Thoracic aorta (tissue), 2 donors: Measurements from ENCODE around the gene THRAP3. TPM values are rescaled to one million over a fixed set of nuclear protein-coding genes. Genes with fewer than 3 reads are reported as not detected.

Experiments used
- ATAC-seq: fragments of 150-250 bp; one replicate; pipeline ENCODE4 v1.8.0; 2017; ENCODE audit warnings: low read depth; ENCODE audit not compliant: insufficient number of reproducible peaks, low FRiP score
- DNase-seq: peaks from one replicate; pipeline ENCODE4 v3.0.0-alpha.2; 2020; ENCODE audit warnings: low spot score
- H3K27ac ChIP-seq, 2 donors: fragments of 200-600 bp; sonication (generic); 1 replicate in 1 of 2; 2 replicates in 1 of 2; pipeline ENCODE4 v1.5.1; 2016; ENCODE audit warnings: mild to moderate bottlenecking in 2 of 2, moderate library complexity in 2 of 2
- H3K27me3 ChIP-seq: fragments of 200-600 bp; sonication (generic); replicated peaks from 2 replicates; pipeline ENCODE4 v1.6.0; 2016; ENCODE audit warnings: mild to moderate bottlenecking; ENCODE audit not compliant: insufficient read depth
- H3K36me3 ChIP-seq: fragments of 200-600 bp; sonication (generic); one replicate; pipeline ENCODE4 v1.5.1; 2016
- H3K4me1 ChIP-seq, 2 donors: fragments of 200-600 bp; sonication (generic); 1 replicate in 1 of 2; 2 replicates in 1 of 2; pipeline versions ENCODE4 v1.5.1 to v1.6.0; 2016; ENCODE audit warnings: low read depth in 2 of 2, mild to moderate bottlenecking in 1 of 2; ENCODE audit not compliant: control insufficient read depth in 1 of 2
- H3K4me3 ChIP-seq: fragments of 200-600 bp; sonication (generic); 2 replicates; pipeline ENCODE4 v1.5.1; 2016; ENCODE audit warnings: mild to moderate bottlenecking
- H3K9me3 ChIP-seq: fragments of 200-600 bp; sonication (generic); 2 replicates; pipeline ENCODE4 v1.5.1; 2016
- total RNA-seq, 2 donors: library from RNA; depleted of rRNA; stranded (reverse); fragments of >200 nt; gene quantifications; one replicate each; pipeline versions ENCODE4 v1.1.0 to v1.2.3, GENCODE V29; 2016
- TF ChIP-seq, protein P1 (sequence below): fragments of 200-600 bp; sonication (generic); IDR thresholded peaks from one replicate; pipeline ENCODE4 v1.5.1; 2019; ENCODE audit warnings: antibody characterized with exemption

THRAP3 gene
- total RNA-seq, 2 donors from 2014 or later = 49.3 to 111 TPM

DNA sequence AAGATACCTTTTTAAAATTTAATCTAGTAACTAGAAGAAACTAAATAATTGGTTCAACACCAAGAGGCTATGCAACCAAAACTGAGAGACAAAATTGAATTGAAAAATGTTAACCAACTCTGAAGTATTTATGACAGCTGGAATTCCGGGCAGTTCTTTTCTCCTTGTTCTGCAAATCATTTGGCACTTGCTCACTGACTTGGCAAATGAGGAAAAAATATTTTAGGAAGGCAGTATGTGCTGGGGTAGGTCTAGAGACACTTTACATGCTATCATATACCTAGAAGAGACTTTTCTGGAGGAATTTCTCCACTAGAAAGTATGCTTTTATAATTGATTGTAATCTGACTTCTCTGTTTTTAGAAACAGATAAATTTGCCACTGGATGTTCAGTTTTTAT lies 59.8 kb downstream of the THRAP3 start:
- Histone ChIP-seq H3K9me3 (no peaks in the 10 kb centered on the region), H3K27ac (no peak overlapping the region), H3K4me1 (peaks cover 8 to 46% of the 10 kb centered on the region in 2 donors), H3K27me3 (no peaks in the 10 kb centered on the region), H3K36me3 (peaks cover 25% of the 10 kb centered on the region), H3K4me3 (no peak overlapping the region)
- DNase-seq (no peak), ATAC-seq (no peak)
- TF ChIP-seq, protein P1, sequence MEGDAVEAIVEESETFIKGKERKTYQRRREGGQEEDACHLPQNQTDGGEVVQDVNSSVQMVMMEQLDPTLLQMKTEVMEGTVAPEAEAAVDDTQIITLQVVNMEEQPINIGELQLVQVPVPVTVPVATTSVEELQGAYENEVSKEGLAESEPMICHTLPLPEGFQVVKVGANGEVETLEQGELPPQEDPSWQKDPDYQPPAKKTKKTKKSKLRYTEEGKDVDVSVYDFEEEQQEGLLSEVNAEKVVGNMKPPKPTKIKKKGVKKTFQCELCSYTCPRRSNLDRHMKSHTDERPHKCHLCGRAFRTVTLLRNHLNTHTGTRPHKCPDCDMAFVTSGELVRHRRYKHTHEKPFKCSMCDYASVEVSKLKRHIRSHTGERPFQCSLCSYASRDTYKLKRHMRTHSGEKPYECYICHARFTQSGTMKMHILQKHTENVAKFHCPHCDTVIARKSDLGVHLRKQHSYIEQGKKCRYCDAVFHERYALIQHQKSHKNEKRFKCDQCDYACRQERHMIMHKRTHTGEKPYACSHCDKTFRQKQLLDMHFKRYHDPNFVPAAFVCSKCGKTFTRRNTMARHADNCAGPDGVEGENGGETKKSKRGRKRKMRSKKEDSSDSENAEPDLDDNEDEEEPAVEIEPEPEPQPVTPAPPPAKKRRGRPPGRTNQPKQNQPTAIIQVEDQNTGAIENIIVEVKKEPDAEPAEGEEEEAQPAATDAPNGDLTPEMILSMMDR = no peak

DNA sequence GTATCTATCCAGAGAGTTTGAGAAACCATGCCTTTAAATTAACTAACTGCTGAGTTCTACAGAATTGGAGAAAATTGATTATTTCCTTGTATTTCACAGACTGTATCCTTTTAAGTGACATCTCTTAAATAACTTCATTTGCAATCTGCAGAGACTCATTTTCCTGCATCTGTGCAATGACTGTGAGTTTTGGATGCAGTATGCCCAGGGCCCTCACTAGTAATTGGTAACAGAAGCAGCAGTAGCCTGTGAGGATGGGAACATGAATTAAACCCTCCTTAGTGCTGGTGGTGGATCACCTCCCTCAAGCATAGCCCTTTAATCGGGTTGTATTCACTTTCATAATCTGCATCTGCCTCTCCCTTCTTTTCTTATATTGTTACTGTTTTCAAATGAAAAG lies 60.3 kb downstream of the THRAP3 start:
- Histone ChIP-seq H3K36me3 (peaks cover 29% of the 10 kb centered on the region), H3K27ac (no peak overlapping the region), H3K9me3 (no peaks in the 10 kb centered on the region), H3K27me3 (no peaks in the 10 kb centered on the region), H3K4me3 (no peak overlapping the region), H3K4me1 (peaks cover 8 to 42% of the 10 kb centered on the region in 2 donors)
- DNase-seq = no peak
- TF ChIP-seq, protein P1 = no peak
- no peak for ATAC-seq

DNA sequence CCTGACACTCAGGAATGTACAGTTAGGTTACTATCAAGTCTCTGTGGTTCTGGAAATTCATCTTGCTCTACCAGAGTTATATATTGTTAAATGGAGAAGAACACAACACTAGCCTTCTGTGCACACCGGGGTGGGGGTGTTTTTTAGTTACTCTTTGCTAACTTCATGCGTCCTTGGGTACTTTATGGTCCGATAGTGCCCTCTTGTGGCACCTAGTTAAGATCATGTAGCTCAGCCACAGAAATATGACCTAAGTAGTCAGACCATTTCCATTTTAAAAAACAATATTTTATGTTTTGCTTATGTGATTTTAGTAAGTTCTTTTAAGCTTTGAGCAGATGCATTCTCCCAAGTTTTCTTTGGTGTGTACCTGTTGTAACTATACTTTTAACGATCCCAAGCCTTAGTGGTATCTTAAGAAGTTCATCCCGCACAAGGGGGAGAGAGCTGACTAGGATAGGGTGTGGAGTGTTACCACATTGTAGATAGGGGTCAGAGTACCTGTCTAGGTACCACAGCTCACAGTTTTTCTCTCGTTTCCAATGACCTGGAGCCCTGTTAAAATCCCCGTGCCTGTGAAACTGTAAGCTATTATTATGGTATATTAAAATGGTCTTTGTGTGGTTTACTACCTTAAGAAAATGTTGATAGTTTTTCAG lies 61.3 kb downstream of the THRAP3 start:
- Histone ChIP-seq H3K36me3 (peaks cover 38% of the 10 kb centered on the region), H3K9me3 (no peaks in the 10 kb centered on the region), H3K27me3 (no peaks in the 10 kb centered on the region), H3K4me1 (peaks cover 0 to 31% of the 10 kb centered on the region in 2 donors), H3K4me3 (no peak overlapping the region), H3K27ac (no peak overlapping the region)
- no peak for ATAC-seq
- TF ChIP-seq, protein P1 = peak; percentile 72
- DNase-seq = no peak

DNA sequence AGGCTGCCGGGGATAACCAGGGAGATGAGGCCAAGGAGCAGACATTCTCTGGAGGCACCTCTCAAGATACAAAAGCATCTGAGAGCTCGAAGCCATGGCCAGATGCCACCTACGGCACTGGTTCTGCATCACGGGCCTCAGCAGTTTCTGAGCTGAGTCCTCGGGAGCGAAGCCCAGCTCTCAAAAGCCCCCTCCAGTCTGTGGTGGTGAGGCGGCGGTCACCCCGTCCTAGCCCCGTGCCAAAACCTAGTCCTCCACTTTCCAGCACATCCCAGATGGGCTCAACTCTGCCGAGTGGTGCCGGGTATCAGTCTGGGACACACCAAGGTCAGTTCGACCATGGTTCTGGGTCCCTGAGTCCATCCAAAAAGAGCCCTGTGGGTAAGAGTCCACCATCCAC lies 62.6 kb downstream of the THRAP3 start:
- no peaks in the 10 kb centered on the region for H3K27me3 ChIP-seq
- ATAC-seq (no peak), DNase-seq (no peak)
- H3K27ac ChIP-seq = no peak overlapping the region
- H3K36me3 ChIP-seq = peaks cover 49% of the 10 kb centered on the region
- H3K4me3 ChIP-seq = no peak overlapping the region
- H3K9me3 ChIP-seq = no peaks in the 10 kb centered on the region
- H3K4me1 ChIP-seq = peaks cover 0 to 29% of the 10 kb centered on the region in 2 donors
- TF ChIP-seq, protein P1 = no peak

DNA sequence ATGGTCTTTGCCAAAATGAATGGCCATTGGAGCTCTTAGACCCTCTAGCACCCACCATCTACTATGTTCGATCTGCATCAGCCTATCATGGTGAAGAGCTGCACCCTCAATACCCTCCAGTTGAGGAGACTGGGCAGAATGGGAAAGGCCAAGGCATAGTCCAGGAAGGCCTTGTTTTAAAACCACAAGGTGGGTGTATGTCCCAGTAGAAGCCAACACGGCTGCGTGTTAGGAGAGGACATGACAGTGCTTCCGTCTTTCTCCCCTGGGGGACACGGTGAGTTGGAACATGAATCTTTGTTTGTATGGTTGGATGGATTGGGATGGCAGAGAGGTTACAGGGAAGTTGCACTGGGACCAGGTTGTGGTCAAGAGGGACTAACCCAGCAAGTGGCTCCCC lies 63.4 kb downstream of the THRAP3 start:
- TF ChIP-seq, protein P1 = no peak
- Histone ChIP-seq H3K27ac (no peak overlapping the region), H3K9me3 (no peaks in the 10 kb centered on the region), H3K27me3 (no peaks in the 10 kb centered on the region), H3K4me1 (peaks cover 0 to 21% of the 10 kb centered on the region in 2 donors), H3K36me3 (peaks cover 54% of the 10 kb centered on the region), H3K4me3 (no peak overlapping the region)
- DNase-seq = no peak
- ATAC-seq = no peak
